ENCODE measurements around the gene CDA. TPM values are rescaled to one million over a fixed set of nuclear protein-coding genes. Genes with fewer than 3 reads are reported as not detected.

The CDA gene
- total RNA-seq, 1 experiment from 2014 or later: 0.62 TPM

- TF ChIP-seq TCF7L2 (IDR thresholded peaks at IDR 0.05; ENCODE audit: low read depth, low read length) (no peak), POLR2AphosphoS5 (IDR thresholded peaks at IDR 0.05; ENCODE audit: low read depth, low read length) (no peak), REST (IDR thresholded peaks at IDR 0.05; ENCODE audit: insufficient read depth in 1 of 2, low read depth in 2 of 2, low read length in 1 of 2) (no peak)
- no peak overlapping the region for H3K27ac ChIP-seq (ENCODE audit: low read length)
- POLR2A ChIA-PET: no interaction called here
- ATAC-seq (no peak), DNase-seq (ENCODE audit: low read depth, low spot score) (no peak)
- H3K9me3 ChIP-seq (ENCODE audit: control insufficient read depth, insufficient read depth, low read depth, low read length): no peaks in the 10 kb centered on the region
- no peaks in the 10 kb centered on the region for H3K27me3 ChIP-seq (ENCODE audit: control insufficient read depth, insufficient read depth, low read length)
- intact Hi-C loops (cut with micrococcal nuclease; ENCODE audit: unreplicated experiment) (no loop called here), in situ Hi-C loops (cut with HindIII; ENCODE audit: low pct_unique_long_range_greater_than_20kb, low sequenced_read_pairs) (no loop called here)
- no peaks in the 10 kb centered on the region; the same call in 1 of the 2 replicates for H3K4me1 ChIP-seq (ENCODE audit: control insufficient read depth, insufficient read depth, low read length)
- H3K4me3 ChIP-seq (ENCODE audit: low read depth in 2 of 2, low read length in 2 of 2): no peak overlapping the region
- no peaks in the 10 kb centered on the region for H3K36me3 ChIP-seq (ENCODE audit: control insufficient read depth, insufficient read depth, low read length)
- BruUV-seq (replicated peaks): no TSS peak
- CTCF ChIA-PET: no interaction called here
Measured at GRCh38 chr1:20600156-20600555, 11.3 kb downstream of the CDA start.

DNA sequence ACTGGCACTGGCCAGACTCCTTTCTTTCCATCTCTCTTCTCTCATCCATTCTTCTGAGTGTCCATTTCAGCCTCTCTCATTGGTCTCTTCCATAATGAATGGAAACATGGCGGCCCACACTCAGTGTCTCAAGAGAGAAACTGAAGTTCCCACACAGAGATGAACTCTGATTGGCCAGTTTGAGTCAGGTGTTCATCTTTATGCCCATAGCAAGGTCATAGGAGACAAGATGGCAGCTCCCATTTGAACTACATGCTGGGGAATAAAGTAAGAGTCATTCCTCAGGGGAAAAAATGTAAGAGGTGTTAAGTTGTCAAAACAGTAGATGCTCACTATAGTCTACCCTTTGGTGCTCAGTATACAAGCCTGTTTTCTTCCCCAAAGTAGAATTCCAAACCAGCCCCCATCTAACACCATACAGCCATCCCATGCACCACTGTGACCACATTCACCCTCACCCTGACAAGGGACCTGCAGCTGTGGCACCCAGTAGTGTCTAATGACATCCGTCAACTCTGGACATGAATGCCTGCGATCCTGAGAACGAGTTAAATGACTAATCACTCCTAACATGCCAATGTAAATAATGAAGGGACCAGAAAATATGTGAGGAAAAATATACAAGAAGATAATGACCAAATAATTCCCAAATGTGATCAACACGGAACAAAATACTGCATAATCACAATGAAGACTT is 12.4 kb downstream of the CDA start:
- ATAC-seq: peak; percentile 71
- Histone ChIP-seq H3K27ac (ENCODE audit: low read length) (no peak overlapping the region), H3K4me3 (ENCODE audit: low read depth in 2 of 2, low read length in 2 of 2) (no peak overlapping the region), H3K4me1 (ENCODE audit: control insufficient read depth, insufficient read depth, low read length) (no peaks in the 10 kb centered on the region; the same call in 1 of the 2 replicates), H3K36me3 (ENCODE audit: control insufficient read depth, insufficient read depth, low read length) (no peaks in the 10 kb centered on the region), H3K9me3 (ENCODE audit: control insufficient read depth, insufficient read depth, low read depth, low read length) (no peaks in the 10 kb centered on the region), H3K27me3 (ENCODE audit: control insufficient read depth, insufficient read depth, low read length) (no peaks in the 10 kb centered on the region)
- BruUV-seq (replicated peaks): no TSS peak
- intact Hi-C loops (cut with micrococcal nuclease; ENCODE audit: unreplicated experiment): no loop called here
- TF ChIP-seq CTCF (IDR thresholded peaks at IDR 0.05): no peak
- no peak for TF ChIP-seq POLR2AphosphoS5 (IDR thresholded peaks at IDR 0.05; ENCODE audit: low read depth, low read length)
- no peak for TF ChIP-seq REST (IDR thresholded peaks at IDR 0.05; ENCODE audit: insufficient read depth in 1 of 2, low read depth in 2 of 2, low read length in 1 of 2)
- in situ Hi-C loops (cut with HindIII; ENCODE audit: low pct_unique_long_range_greater_than_20kb, low sequenced_read_pairs): no loop called here
- ChIA-PET POLR2A (no interaction called here), CTCF (no interaction called here)
- DNase-seq (ENCODE audit: low read depth, low spot score): no peak

Measured in Panc1 (cell line).